Transverse colon (tissue), 3 donors: ENCODE results near the gene NPTN.

Experiments
- EP300 ChIP-seq: sonication (generic); formaldehyde crosslinking; IDR thresholded peaks from one replicate; pipeline ENCODE4 v1.6.1; 2017; ENCODE audit warnings: antibody characterized with exemption, low read depth
- POLR2A ChIP-seq: fragments of 450-650 bp; IDR thresholded peaks from one replicate; pipeline ENCODE4 v1.6.1; 2016; ENCODE audit warnings: antibody characterized with exemption, mild to moderate bottlenecking, moderate library complexity
- TF ChIP-seq, protein P1 (sequence below), 5 experiments: fragments of 200-600 bp in 3 of 5; fragments of 450-650 bp in 2 of 5; sonication (generic) in 3 of 5; IDR thresholded peaks; 1 replicate in 2 of 5; 2 replicates in 3 of 5; pipeline ENCODE4 v1.5.1; 2016 to 2017; ENCODE audit warnings: antibody characterized with exemption in 5 of 5, inconsistent platforms in 3 of 5, mild to moderate bottlenecking in 2 of 5, moderate library complexity in 1 of 5

DNA sequence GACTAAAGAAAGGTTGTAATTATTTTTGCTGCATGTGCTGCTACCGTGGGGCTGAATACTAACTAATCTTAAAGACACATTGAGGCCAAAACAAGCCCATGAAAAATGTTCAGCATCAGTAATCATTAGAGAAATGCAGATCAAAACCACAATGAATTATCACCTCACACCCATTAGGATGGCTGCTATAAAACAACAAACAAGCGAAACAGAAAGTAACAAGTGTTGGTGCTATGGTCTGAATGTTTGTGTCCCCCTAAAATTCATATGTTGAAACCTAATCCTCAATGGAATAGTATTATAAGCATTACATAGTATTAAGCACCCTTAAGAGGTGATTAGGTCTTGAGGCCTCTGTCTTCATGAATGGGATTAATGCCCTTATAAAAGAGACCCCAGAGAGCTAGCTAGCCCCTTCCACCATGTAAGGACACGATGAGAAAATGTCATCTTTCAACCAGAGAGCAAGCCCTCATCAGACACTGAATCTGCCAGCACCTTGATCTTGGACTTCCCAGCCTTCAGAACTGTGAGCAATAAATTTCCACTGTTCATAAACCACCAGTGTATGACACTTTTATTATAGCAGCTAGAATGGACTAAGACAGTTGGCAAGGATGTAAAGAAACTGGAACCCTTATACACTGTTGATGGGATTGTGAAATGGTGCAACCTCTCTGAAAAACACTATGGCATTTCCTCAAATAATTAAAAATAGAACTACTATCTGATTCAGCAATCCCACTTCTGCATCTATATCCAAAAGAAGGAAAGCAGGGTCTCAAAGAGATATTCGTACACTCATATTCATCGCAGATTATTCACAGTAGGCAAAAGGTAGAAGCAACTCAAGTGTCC is 114.1 kb downstream of the NPTN start:
- TF ChIP-seq, protein P1, sequence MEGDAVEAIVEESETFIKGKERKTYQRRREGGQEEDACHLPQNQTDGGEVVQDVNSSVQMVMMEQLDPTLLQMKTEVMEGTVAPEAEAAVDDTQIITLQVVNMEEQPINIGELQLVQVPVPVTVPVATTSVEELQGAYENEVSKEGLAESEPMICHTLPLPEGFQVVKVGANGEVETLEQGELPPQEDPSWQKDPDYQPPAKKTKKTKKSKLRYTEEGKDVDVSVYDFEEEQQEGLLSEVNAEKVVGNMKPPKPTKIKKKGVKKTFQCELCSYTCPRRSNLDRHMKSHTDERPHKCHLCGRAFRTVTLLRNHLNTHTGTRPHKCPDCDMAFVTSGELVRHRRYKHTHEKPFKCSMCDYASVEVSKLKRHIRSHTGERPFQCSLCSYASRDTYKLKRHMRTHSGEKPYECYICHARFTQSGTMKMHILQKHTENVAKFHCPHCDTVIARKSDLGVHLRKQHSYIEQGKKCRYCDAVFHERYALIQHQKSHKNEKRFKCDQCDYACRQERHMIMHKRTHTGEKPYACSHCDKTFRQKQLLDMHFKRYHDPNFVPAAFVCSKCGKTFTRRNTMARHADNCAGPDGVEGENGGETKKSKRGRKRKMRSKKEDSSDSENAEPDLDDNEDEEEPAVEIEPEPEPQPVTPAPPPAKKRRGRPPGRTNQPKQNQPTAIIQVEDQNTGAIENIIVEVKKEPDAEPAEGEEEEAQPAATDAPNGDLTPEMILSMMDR (IDR thresholded peaks at IDR 0.05) = no peak
- TF ChIP-seq POLR2A (no peak), EP300 (no peak)
